ENCODE results near the gene PI4KA.

PI4KA gene

DNA sequence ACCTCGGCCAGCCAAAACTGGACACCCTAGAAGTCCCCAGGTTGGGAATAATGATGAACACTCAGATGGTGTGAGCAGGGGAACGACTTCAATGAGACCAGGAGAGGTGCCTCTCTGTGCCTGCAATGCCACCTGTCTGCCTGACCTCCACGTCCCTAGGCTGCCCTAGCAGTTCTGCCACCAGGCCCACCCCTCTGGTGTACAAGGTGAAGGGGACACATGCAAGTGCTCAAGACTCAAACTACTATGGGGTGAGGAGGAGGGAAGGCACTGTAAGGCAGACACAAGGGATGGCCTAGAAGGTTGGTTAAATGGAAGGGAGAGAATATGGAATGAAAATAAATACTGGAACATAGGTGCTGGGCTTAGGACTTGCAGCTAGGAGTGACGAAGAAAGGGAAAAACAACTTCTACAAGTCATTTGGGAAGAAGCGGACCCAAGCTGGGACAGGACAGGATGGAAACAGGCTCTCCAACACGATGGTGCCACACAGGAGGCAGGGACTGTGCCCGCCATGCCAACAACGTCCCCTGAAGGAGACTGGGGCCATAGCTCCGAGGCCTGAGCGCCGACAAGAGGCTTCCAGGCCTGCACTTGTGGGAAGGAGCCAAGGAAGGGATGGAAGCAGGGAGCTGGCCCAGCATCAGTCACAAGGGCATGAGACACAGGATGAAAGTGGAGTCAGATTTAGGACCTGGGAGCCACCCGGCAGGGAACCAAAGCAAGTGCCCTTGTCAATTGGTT, 66.2 kb downstream of the PI4KA start:
- no peak for DNase-seq

DNA sequence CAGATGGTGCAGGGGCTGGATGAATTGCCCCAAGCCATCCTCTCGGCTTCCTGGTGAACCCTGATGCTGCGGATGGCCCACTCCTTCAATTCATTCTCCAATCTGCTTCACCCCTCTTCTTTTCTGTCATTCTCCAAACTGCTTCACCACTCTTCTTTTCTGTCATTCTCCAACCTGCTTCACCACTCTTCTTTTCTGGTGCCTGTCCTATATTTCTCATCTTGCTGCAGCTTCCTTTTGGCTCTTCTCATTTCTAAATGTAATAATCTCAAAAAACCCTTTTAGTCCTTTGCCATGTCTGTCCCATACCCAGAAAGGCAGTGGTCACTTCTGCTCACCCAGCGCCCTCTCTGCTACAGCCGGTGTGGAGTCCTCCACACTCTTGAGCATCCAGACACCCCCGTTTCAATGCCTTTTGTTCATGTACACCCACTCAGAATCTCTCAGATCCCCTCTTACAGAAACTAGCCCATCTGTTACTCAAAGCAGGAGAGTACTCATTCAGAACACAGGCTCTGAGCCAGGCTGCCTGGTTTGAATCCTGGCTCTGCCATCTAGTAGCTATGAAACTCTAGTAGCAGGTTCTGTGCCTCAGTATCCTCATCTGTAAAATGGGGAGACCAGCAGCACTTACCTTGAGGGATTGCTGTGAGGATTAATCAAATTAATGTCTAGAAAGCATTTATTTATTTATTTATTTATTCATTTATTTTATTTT, 69.8 kb downstream of the PI4KA start:
- no peak for DNase-seq

DNA sequence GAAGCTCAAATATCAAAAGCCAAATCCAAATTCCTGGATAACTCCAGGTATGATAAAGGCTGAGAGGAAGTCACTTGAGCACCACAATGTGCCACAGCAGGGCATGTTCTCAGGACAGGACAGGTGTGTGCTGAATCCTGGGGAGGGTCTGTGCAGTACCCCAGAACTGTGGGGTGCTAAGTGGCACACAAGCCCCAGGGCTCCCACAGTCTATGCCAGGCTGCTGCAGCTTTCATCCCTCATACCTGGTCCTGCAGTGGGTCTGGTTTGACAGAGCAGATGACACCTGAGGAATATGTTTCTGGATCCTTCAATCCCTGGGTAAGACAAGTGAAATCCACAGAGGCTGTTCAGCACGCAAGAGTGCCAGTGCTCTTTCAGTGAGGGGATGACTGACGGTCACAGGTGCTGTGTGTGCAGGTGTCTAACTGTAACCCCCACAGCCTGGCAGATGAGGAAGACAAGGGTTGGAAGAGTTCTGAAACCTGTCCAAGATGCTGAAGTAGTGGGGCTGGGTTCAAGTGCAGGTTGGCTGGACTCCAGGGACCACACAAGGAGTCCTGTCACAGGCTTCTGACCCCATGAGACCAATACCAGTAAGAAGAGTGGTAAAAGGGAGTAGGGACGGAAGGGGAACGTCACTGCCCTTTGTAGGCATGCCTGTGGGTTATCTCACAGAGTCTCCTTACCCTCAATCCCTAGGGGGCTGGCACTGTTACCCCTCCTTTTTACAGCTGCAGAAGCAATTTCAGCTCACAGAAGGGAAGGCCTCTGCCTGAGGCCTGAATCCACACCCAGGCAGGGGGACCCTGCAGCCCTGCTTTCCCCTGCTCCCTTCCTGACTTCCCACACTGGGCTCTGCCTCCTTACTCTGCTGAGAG, 70.6 kb downstream of the PI4KA start:
- DNase-seq, result no peak

DNA sequence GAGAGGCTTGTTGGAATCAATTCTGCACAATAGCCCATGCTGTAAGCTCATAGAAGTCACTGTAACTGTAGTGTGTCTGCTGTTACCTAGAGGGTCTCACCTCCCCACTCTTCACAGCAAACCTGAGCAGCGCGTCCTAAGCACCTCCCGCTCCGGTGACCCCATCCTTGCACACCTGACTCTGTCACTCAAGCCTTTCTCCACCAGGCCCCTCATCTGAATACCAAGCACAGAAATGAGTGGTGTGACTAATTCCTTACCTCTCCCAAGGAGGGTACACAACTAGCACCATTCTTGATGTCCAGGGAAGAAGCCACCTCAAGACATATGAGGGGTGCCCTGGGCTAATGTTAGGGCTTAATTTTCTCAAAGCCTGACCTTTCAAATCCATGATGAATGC, 71.4 kb downstream of the PI4KA start:
- DNase-seq, result no peak

DNA sequence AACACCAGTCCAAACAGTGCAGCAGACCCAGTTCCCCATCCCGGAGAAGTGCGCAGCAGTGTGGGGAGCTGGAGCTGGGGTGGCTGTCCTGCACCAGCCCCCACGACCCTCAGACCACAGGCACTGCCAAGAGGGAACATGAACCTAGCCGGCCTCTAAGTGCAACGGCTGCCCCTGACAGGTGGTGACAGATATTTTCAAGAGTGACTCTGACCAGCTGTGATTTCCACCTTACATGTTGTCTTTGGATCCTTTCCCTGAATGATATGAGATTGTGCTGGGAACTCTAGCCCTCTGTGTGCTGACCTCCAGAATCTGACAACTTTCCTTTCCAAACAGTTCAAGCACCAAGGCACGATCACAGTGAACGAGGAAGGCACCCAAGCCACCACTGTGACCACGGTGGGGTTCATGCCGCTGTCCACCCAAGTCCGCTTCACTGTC, 72.1 kb downstream of the PI4KA start:
- DNase-seq, result no peak

DNA sequence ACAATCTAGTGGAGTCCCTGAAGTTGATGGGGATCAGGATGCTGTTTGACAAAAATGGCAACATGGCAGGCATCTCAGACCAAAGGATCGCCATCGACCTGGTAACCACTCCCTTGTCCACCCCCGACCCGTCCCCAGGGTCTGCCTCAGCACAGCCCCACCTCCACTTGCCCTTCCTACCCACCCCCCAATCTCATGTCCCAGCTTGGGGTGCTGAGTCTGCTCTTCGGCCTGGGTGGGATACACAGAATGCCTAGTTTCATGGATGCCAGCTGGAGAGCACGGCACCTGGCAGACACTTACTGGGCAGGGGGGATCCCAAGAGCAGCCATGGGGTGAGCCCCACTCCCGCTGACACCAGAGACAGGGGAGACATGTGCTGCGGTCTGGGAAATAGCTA, 72.6 kb downstream of the PI4KA start:
- DNase-seq, result no peak

DNA sequence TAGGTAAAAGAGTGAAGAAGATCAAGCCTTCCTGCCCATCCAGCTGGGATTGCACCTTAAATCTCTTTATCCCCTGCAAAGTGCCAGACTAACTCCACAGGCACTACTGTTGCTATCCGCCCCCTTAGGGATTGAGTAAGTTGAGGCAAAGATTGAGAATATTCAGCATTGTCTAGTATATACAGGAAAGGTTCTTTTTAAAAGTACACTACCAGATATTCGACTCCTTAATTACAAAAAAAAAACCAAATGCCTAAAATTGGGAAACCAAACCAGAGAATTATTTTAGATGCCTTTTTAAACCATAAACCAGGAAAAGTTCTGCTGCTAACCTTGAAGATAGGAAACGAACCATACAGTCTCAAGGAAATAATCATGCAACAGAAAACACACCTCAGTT, 73.2 kb downstream of the PI4KA start:
- no peak for DNase-seq

DNA sequence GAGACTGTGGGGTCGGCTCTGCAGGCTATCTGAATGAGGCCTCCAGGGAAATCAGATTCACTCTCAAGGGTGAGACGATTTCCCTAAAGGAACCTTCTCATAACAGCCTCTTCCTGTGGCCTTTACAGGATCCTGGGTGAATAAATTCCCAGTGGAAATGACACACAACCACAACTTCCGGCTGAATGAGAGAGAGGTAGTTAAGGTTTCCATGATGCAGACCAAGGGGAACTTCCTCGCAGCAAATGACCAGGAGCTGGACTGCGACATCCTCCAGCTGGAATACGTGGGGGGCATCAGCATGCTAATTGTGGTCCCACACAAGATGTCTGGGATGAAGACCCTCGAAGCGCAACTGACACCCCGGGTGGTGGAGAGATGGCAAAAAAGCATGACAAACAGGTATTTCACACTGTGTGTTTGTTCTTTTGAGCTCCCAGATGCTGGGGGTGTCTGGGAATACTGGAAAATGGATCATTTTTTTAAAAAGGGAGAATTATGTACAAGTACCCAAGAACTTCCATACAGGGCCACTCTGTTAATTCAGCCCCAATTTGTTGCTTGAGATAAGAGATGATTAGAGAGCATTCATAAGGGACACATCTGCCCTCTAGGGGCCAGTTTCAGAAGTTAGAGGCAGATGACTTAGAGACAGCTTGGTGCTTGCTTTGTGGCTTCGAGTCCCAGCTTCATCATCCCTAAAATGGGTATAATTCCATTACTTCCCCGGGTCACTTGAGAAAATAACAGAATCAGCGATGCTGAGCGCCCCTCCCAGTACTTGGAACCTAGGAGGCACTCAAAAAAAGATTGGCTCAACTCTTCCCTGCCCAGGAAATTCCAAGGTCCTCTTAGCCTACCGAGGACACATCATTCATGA, 74.5 kb downstream of the PI4KA start:
- peak; percentile 62 for DNase-seq

DNA sequence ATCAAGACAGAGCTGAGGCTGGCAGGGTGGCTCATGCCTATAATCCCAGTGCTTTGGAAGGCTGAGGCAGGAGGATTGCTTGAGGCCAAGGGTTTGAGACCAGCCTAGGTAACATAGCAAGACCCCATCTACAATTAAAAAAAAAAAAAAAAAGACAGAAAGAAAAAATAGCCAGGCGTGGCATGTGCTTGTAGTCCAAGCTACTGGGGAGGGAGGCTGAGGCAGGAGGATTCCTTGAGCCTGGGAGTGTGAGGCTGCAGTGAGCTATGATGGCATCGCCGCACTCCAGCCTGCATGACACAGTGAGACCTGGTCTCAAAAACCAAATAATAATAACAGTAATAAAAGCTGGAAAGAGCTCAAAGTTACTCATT, 75.3 kb downstream of the PI4KA start:
- no peak for DNase-seq

DNA sequence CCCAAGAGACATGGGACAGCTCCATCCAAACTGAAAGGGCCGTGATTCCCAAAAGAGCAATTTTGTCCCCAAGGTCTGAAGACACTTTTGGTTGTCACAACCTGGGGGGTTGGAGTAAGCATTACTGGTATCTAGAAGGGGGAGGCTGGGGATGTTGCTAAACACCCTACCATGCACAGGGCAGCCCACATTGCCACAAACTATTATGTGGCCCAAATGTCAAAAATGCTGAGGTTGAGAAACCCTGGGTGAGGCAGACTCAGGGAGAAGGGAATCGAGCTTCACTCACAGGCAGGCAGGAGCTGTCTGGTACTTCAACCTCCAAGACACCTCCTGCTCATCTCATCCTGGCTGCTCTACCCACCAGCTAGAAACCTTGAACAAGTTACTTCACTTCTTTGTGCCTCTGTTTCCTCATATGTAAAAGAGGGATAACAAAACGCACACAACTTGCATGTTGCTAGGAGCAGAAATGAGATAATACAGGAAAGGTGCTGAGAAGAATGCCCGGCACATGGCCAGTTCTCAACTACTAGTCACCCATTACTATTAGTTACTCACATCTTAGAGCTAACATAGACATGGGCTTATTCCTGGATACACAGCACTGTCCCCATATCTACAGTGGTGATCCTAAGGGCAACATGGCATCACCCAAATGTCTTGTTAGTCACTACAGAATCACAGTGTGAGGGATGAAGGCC, 75.9 kb downstream of the PI4KA start:
- no peak for DNase-seq

DNA sequence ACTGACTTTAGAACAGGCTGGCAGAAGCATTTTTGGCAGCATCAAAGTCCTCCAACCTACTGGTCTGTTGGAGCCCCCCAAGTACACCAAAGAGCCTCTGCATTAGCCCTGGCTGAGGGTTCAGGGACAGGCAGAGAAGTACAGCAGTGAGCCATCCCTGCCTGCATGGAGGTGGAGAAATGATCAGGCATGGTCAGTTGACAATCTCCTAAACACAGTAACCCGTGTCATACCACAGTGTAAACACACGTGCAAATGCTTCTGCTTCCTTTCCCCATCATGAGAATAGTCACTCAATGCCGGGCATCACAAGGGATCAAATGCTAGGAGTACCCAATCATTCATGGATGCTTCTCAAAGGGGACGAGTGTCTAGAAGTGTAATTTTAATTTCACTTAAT, 76.5 kb downstream of the PI4KA start:
- DNase-seq, result no peak

DNA sequence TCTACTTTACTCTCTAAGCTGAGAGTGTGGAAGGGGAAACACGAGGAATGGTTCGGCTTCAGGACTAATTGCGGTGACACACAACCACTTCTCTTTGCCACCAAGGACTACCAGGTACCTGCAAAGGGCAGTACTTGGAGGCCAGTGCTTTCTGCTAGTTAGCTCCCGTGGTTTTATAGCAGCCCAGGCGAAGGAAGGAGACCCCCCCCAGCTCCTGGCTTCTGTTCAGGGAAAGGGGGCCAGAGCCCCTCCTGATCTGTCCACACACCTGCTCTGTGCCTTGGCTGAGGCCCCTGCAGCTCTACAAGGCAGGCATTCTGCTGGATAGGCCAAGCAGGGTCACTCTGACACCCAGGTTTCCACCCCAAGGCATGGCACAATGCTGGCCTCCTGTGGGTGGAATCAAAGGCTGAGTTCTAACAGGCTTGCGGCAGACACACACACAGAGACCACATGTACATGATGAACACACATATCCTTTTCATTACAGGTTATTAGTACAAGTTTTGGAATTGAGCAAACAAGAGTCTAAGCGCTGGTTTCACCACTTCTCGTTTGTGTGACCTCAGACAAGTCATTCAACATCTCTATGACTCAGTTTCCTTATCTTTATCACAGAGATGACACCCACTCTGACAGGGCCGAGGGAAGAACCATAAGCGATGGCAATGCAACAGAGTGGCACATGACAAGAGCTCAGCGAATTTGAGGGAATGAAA, 77.2 kb downstream of the PI4KA start:
- peak; percentile 64 for DNase-seq

DNA sequence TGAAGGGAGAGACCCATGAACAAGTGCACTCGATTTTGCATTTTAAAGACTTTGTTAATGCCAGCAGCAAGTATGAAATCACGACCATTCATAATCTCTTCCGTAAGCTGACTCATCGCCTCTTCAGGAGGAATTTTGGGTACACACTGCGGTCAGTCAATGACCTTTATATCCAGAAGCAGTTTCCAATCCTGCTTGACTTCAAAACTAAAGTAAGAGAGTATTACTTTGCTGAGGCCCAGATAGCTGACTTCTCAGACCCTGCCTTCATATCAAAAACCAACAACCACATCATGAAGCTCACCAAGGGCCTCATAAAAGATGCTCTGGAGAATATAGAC, 78.8 kb downstream of the PI4KA start:
- DNase-seq, result no peak

DNA sequence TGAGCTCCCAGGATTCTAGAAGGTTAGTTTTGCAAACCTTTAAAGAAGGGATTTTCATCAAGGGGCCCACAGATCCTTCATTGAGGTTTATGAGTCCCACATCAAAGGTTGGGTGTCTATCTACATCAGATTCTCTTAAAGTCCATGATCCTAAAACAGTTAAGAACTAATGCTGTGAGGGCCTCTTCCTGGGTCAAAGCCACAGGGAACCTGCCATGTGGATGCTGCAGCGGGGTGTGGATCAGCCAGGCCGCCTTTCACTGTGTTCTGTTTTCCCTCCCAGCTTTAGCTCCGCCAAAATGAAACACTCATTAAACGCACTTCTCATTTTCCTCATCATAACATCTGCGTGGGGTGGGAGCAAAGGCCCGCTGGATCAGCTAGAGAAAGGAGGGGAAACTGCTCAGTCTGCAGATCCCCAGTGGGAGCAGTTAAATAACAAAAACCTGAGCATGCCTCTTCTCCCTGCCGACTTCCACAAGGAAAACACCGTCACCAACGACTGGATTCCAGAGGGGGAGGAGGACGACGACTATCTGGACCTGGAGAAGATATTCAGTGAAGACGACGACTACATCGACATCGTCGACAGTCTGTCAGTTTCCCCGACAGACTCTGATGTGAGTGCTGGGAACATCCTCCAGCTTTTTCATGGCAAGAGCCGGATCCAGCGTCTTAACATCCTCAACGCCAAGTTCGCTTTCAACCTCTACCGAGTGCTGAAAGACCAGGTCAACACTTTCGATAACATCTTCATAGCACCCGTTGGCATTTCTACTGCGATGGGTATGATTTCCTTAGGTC, 79.4 kb downstream of the PI4KA start:
- no peak for DNase-seq

DNA sequence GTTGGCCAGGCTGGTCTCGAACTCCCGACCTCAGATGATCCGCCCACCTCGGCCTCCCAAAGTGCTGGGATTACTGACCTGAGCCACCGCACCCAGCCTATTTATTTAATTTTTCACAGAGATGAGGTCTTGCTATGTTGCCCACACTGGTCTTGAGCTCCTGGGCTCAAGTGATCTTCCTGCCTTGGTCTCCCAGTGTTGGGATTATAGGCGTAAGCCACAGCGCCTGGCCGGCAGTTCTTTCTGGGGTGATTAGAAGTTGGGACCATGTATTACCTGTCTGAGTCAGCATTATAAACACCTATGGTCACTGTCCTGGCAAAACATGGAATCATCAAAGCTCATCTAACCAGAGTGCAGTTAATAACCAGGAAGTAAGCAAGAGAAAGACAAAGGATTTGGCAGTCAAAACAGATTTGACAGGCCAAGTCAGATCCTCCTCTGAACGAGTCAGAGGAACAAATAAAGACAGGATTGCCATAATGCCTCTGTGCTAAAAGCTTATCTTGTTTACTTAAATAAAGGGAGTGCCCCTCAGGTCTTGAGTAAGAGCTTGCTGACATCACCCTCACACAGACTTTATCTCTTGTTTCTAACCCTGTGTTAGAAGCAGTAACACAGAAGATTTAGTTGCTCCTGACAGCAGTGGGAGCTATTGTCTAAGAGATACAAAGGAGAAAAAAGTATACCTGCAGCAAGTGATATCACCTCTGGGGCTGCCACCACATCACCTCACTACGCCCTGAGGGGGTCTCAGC, 81.0 kb downstream of the PI4KA start:
- no peak for DNase-seq

DNA sequence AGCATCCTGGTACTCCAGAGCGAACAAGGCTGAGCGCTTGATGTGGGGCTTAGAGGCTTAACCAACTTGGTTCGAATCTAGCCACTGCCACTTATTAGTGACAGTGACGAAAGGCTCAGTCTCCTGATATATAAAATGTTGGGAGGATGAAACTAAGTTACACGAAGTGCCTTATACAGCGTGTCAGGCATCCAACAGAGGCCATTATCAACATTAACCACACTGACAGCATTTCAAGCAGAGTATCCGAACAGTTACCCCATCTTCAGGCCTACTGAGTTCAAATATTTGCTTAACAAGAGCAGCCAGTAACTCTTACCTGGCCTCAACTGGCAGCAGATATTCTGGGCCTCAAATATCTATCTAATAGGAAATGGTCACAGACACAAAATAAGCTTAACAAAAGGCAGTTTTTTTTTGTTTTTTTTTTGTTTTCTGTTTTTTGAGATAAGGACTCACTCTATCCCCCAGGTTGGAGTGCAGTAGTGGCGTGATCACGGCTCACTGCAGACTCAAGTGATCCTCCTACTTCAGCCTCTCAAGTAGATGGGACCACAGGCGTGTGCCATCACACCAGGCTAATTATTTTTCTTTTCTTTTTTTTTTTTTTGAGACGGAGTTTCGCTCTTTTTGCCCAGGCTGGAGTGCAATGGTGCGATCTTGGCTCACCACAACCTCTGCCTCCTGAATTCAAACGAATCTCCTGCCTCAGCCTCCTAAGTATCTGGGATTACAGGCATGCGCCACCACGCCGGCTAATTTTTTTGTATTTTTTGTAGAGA, 81.8 kb downstream of the PI4KA start:
- DNase-seq, result no peak

DNA sequence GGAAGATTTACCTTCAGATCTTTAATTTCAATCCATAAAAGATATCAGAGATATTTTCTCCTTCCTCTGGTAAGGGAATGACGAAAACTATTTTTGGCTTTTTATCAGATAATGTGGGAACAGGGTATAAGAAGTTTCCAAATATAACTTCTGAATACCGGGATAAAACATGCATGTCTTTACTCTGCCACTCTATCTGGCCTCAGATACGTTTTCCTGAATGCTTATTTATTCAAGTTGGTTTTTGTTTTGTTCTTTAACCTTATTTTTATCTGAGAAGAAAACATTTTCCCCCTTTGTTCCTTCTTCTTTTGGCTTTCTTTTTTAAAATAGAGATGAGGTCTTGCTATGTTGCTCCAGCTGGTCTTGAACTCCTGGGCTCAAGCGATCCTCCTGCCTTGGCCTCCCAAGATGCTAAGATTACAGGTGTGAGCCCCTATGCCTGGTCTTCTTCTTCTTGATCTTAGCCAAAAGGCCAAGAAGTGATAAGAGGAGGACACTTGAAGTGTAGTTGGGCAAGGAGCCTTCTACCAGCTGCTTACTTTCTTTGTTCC, 83.2 kb downstream of the PI4KA start:
- no peak for DNase-seq

DNA sequence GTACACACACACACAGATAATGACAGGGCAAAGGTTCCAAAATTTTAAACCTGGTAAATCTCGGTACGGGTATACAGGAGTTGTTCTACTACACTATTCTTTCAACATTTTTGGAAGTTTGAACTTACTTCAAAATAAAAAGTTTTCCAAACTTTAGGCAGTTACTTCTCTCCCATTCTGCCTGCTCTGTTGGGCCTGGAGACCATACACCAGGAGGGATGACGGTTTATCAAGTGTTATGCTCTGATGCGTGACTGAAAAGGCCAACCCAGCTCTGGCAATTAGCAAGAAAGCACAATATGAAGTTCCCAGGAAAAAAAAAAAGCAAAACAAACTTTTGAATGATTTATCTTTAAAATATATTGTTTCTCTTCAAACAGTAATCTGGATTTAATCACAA, 83.7 kb downstream of the PI4KA start:
- no peak for DNase-seq

DNA sequence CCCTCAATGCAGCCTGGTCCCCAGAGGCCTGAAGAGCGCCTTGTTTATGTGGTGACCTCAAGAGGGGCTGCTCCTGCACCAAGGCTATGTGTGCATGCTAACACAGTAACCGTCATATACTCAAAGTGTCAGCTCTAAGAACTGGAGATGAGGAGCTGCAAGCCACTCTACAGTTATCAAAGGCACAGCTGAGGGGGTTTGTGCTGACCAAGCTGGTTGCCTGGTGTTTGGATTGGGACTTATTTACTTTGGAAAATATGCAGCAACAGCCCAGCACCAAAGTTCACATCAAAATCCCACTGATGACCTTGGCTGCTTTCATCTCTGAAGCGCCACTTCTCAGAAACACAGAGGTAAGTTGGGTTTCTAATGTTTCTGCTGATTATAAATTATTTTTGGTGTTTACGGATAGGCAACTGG, 84.8 kb downstream of the PI4KA start, which contains the start of gene SERPIND1:
TSS of gene SERPIND1 (plus strand) at position 321 of the 420 bp plus-strand sequence. CDS start 5,200 bp downstream, outside the sequence.
- DNase-seq, result no peak

Data from activated CD4-positive, alpha-beta T cell treated with anti-CD3 and anti-CD28 coated beads for 48 hours (primary cell).